Measurements from ENCODE around the gene NUP93.

The NUP93 gene

GRCh38 chr16:56801762-56802161 lies 71.8 kb downstream of the NUP93 start:
- no peak for TF ChIP-seq SIN3A (IDR thresholded peaks at IDR 0.05; ENCODE audit: borderline replicate concordance, insufficient read depth, low read length)
- TF ChIP-seq REST (IDR thresholded peaks at IDR 0.05; ENCODE audit: insufficient read depth in 1 of 2, low read depth in 2 of 2, low read length in 2 of 2): no peak
- TF ChIP-seq FOXP2 (optimal IDR thresholded peaks at IDR 0.05; ENCODE audit: borderline replicate concordance, extremely low read depth, extremely low read length, insufficient read depth): no peak
- no peak for TF ChIP-seq POLR2AphosphoS5 (IDR thresholded peaks at IDR 0.05; ENCODE audit: low read depth, low read length)
- TF ChIP-seq TAF1 (IDR thresholded peaks at IDR 0.05; ENCODE audit: borderline replicate concordance, insufficient read depth, low read length): no peak

- TF ChIP-seq POLR2AphosphoS5 (IDR thresholded peaks at IDR 0.05; ENCODE audit: low read depth, low read length) (no peak), TAF1 (IDR thresholded peaks at IDR 0.05; ENCODE audit: borderline replicate concordance, insufficient read depth, low read length) (no peak), REST (IDR thresholded peaks at IDR 0.05; ENCODE audit: insufficient read depth in 1 of 2, low read depth in 2 of 2, low read length in 2 of 2) (no peak), SIN3A (IDR thresholded peaks at IDR 0.05; ENCODE audit: borderline replicate concordance, insufficient read depth, low read length) (no peak), FOXP2 (optimal IDR thresholded peaks at IDR 0.05; ENCODE audit: borderline replicate concordance, extremely low read depth, extremely low read length, insufficient read depth) (no peak)
Observed at GRCh38 chr16:56807011-56807675, 77.2 kb downstream of the NUP93 start.

GRCh38 chr16:56810954-56811353 lies 81.0 kb downstream of the NUP93 start:
- TF ChIP-seq SIN3A (IDR thresholded peaks at IDR 0.05; ENCODE audit: borderline replicate concordance, insufficient read depth, low read length) (no peak), FOXP2 (optimal IDR thresholded peaks at IDR 0.05; ENCODE audit: borderline replicate concordance, extremely low read depth, extremely low read length, insufficient read depth) (no peak)

GRCh38 chr16:56812884-56813283 lies 83.0 kb downstream of the NUP93 start:
- TF ChIP-seq FOXP2 (optimal IDR thresholded peaks at IDR 0.05; ENCODE audit: borderline replicate concordance, extremely low read depth, extremely low read length, insufficient read depth): no peak
- no peak for TF ChIP-seq TAF1 (IDR thresholded peaks at IDR 0.05; ENCODE audit: borderline replicate concordance, insufficient read depth, low read length)
- no peak for TF ChIP-seq REST (IDR thresholded peaks at IDR 0.05; ENCODE audit: insufficient read depth in 1 of 2, low read depth in 2 of 2, low read length in 2 of 2)
- TF ChIP-seq SIN3A (IDR thresholded peaks at IDR 0.05; ENCODE audit: borderline replicate concordance, insufficient read depth, low read length): no peak
- no peak for TF ChIP-seq POLR2AphosphoS5 (IDR thresholded peaks at IDR 0.05; ENCODE audit: low read depth, low read length)

GRCh38 chr16:56814537-56815432 lies 84.9 kb downstream of the NUP93 start:
- TF ChIP-seq SIN3A (IDR thresholded peaks at IDR 0.05; ENCODE audit: borderline replicate concordance, insufficient read depth, low read length) (no peak), TAF1 (IDR thresholded peaks at IDR 0.05; ENCODE audit: borderline replicate concordance, insufficient read depth, low read length) (no peak)

GRCh38 chr16:56815721-56816120 lies 85.8 kb downstream of the NUP93 start:
- TF ChIP-seq REST (IDR thresholded peaks at IDR 0.05; ENCODE audit: insufficient read depth in 1 of 2, low read depth in 2 of 2, low read length in 2 of 2) (no peak), FOXP2 (optimal IDR thresholded peaks at IDR 0.05; ENCODE audit: borderline replicate concordance, extremely low read depth, extremely low read length, insufficient read depth) (no peak), SIN3A (IDR thresholded peaks at IDR 0.05; ENCODE audit: borderline replicate concordance, insufficient read depth, low read length) (no peak), POLR2AphosphoS5 (IDR thresholded peaks at IDR 0.05; ENCODE audit: low read depth, low read length) (no peak), TAF1 (IDR thresholded peaks at IDR 0.05; ENCODE audit: borderline replicate concordance, insufficient read depth, low read length) (no peak)

Measured in PFSK-1 (cell line).